ENCODE results near the gene TFEC.
A peak's percentile ranks its signal among the peaks of the same experiment; 100 is the strongest.
"Not testable (repeated sequence)": the region's sequence is repeated elsewhere in the genome, so short reads cannot be mapped to it uniquely, and the experiment has no call there.

The TFEC gene

DNA sequence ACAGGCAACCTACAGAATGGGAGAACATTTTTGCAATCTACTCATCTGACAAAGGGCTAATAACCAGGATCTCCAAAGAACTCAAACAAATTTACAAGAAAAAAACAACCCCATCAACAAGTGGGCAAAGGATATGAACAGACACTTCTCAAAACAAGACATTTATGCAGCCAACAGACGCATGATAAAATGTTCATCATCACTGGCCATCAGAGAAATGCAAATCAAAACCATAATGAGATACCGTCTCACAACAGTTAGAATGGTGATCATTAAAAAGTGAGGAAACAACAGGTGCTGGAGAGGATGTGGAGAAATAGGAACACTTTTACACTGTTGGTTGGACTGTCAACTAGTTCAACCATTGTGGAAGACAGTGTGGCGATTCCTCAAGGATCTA is 100.8 kb downstream of the TFEC start:
- DNase-seq (ENCODE audit: low read depth) = not testable (repeated sequence)

GRCh38 chr7:115924411-115924810 is 106.2 kb downstream of the TFEC start:
- no peak for DNase-seq (ENCODE audit: low read depth)

DNA sequence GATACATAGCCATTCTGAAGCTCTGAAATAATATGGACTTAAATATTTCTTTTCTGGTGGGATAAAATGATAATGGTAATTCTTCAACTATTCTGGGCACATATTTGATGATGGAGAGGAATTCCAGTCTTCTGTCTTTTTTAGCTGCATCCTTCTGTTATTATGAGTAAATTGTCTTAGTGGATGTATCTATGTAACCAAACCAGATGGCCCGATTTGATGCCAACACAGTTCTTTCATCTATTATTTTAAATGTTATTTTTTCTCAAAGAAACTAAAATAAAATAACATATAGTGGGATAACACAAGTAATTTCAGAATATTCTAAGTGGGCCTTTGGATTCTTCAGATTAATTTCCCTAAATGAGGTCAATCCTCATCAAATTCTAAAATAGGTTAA is 110.2 kb downstream of the TFEC start:
- no peak for DNase-seq (ENCODE audit: low read depth)

GRCh38 chr7:115914951-115915350 is 115.6 kb downstream of the TFEC start:
- DNase-seq (ENCODE audit: low read depth) = no peak

- DNase-seq (ENCODE audit: low read depth) = no peak
Measured at GRCh38 chr7:115911465-115911864, 119.1 kb downstream of the TFEC start.

DNA sequence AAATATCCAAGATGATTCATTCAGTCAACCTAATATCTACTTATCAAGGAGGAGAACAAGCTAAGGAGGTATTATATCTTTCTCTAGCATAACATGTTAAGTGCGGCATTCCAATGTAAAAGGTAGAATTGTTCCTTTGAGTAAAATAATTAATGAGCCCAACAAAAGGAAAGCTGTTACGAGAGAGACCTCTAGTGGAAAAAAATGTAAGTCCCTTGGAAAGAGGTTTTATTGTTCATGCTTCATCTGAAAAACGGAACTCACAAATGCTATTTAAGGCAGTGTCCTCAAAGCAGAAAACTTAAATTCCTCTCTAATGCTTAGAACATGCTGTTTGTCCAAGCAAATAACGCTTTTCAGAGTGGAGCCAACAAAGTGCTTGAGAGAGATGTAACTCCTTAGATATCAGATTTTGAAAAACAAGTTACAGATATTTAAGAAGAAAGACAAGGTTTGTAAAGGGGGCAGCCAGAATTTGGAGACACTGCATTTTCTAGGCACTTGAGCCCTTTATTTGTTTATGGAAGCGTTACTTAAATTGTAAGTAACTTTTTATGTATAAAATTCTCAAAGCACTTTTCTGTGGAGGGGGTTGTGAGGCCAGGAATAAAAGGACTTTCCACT is 119.9 kb downstream of the TFEC start:
- DNase-seq (ENCODE audit: low read depth) = peak; percentile 8

- no peak for DNase-seq (ENCODE audit: low read depth)
Measured at GRCh38 chr7:115906731-115907130, 123.8 kb downstream of the TFEC start.

GRCh38 chr7:115889669-115889984 is 140.9 kb downstream of the TFEC start:
- no peak for DNase-seq (ENCODE audit: low read depth)

- no peak for DNase-seq (ENCODE audit: low read depth)
Measured at GRCh38 chr7:115888981-115889668, 141.4 kb downstream of the TFEC start.

DNA sequence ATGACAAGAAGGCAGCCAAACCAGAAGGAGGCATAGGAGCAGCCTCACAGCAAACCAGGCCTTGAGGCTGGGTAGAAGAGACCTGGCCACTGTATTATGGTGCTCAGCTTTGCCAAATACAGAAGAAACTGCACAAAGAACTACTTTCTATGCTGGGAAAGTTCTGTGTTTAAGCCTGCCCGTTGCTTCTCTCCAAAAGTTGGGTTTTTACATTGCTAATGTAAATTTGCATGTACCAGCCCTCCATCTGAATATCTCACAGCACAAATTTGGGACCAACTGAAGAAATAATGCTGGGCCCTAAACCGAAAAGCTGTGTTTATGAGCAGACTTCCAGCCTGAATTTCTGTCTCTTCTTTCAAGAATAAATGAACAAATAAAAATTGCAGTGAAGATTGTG is 145.0 kb downstream of the TFEC start:
- no peak for DNase-seq (ENCODE audit: low read depth)

Data from non-pigmented ciliary epithelial cell (primary cell).